SK-N-SH treated with all-trans-retinoic acid at 6 μM for 48 hours (cell line): ENCODE data around the gene USP28.

Experiments
- ATAC-seq: fragments of 200-7000 bp; cut with Tn5 transposase; 3 replicates; pipeline ENCODE4 v1.9.1; 2020; ENCODE audit warnings: mild to moderate bottlenecking, moderate library complexity
- ARNTL ChIP-seq: fragments of 450-650 bp; formaldehyde crosslinking; IDR thresholded peaks from 2 replicates; pipeline ENCODE4 v1.5.0; 2020; ENCODE audit warnings: low read depth, mild to moderate bottlenecking, moderate library complexity, borderline replicate concordance
- BACH2 ChIP-seq: fragments of 250-450 bp; sonication (Bioruptor Pico); IDR thresholded peaks from 2 replicates; pipeline ENCODE4 v1.9.0; 2021; ENCODE audit warnings: mild to moderate bottlenecking, borderline replicate concordance
- CREB5 ChIP-seq: fragments of 250-450 bp; sonication (Bioruptor Pico); IDR thresholded peaks from 2 replicates; pipeline ENCODE4 v1.5.1; 2020; ENCODE audit warnings: low read depth, mild to moderate bottlenecking, moderate library complexity
- CSDC2 ChIP-seq: fragments of 250-450 bp; sonication (Bioruptor Pico); IDR thresholded peaks from 2 replicates; pipeline ENCODE4 v1.5.0; 2020; ENCODE audit warnings: mild to moderate bottlenecking, moderate library complexity
- CSRNP3 ChIP-seq: fragments of 250-450 bp; sonication (Bioruptor Pico); IDR thresholded peaks from 2 replicates; pipeline ENCODE4 v1.5.1; 2021; ENCODE audit warnings: mild to moderate bottlenecking, moderate library complexity
- ESRRG ChIP-seq: fragments of 250-450 bp; sonication (Bioruptor Pico); IDR thresholded peaks from 2 replicates; pipeline ENCODE4 v1.6.1; 2021; ENCODE audit warnings: mild to moderate bottlenecking
- GLIS3 ChIP-seq: fragments of 250-450 bp; sonication (Bioruptor Pico); IDR thresholded peaks from 2 replicates; pipeline ENCODE4 v1.5.0; 2020; ENCODE audit warnings: mild to moderate bottlenecking, moderate library complexity
- ISL1 ChIP-seq: fragments of 250-450 bp; sonication (Bioruptor Pico); IDR thresholded peaks from 2 replicates; pipeline ENCODE4 v2.1.2; 2022; ENCODE audit warnings: mild to moderate bottlenecking, moderate library complexity
- OSR1 ChIP-seq: fragments of 250-450 bp; sonication (Bioruptor Pico); IDR thresholded peaks from 2 replicates; pipeline ENCODE4 v1.8.0; 2022; ENCODE audit warnings: moderate library complexity, mild to moderate bottlenecking, inconsistent platforms
- PATZ1 ChIP-seq: fragments of 250-450 bp; sonication (Bioruptor Pico); IDR thresholded peaks from 2 replicates; pipeline ENCODE4 v1.8.0; 2020; ENCODE audit warnings: mild to moderate bottlenecking, moderate library complexity, borderline replicate concordance
- POU6F1 ChIP-seq: fragments of 250-450 bp; sonication (Bioruptor Pico); IDR thresholded peaks from 2 replicates; pipeline ENCODE4 v1.8.0; 2021; ENCODE audit warnings: low read depth, mild to moderate bottlenecking, moderate library complexity, borderline replicate concordance
- PPARA ChIP-seq: fragments of 250-450 bp; sonication (Bioruptor Pico); IDR thresholded peaks from 2 replicates; pipeline ENCODE4 v1.5.0; 2020; ENCODE audit warnings: mild to moderate bottlenecking, borderline replicate concordance
- RARB ChIP-seq: fragments of 250-450 bp; sonication (Bioruptor Pico); IDR thresholded peaks from 2 replicates; pipeline ENCODE4 v1.8.0; 2021; ENCODE audit warnings: mild to moderate bottlenecking, moderate library complexity
- SNAI2 ChIP-seq: fragments of 250-450 bp; sonication (Bioruptor Pico); IDR thresholded peaks from 2 replicates; pipeline ENCODE4 v1.5.0; 2020; ENCODE audit warnings: mild to moderate bottlenecking, moderate library complexity
- TCF4 ChIP-seq: fragments of 250-450 bp; sonication (Bioruptor Pico); IDR thresholded peaks from 2 replicates; pipeline ENCODE4 v1.8.0; 2021; ENCODE audit warnings: mild to moderate bottlenecking, moderate library complexity, borderline replicate concordance
- TOX ChIP-seq: fragments of 250-450 bp; sonication (Bioruptor Pico); IDR thresholded peaks from 2 replicates; pipeline ENCODE4 v1.8.0; 2021; ENCODE audit warnings: mild to moderate bottlenecking, moderate library complexity, borderline replicate concordance
- TSHZ2 ChIP-seq: fragments of 250-450 bp; sonication (Bioruptor Pico); IDR thresholded peaks from 2 replicates; pipeline ENCODE4 v1.5.0; 2020; ENCODE audit warnings: mild to moderate bottlenecking, moderate library complexity
- ZC3H10 ChIP-seq: fragments of 250-450 bp; sonication (Bioruptor Pico); IDR thresholded peaks from 2 replicates; pipeline ENCODE4 v1.5.1; 2021; ENCODE audit warnings: mild to moderate bottlenecking, moderate library complexity
- ZFP3 ChIP-seq: fragments of 250-450 bp; sonication (Bioruptor Pico); IDR thresholded peaks from 2 replicates; pipeline ENCODE4 v1.5.0; 2020; ENCODE audit warnings: mild to moderate bottlenecking, moderate library complexity
- ZNF565 ChIP-seq: fragments of 450-650 bp; formaldehyde crosslinking; conservative IDR thresholded peaks from 2 replicates; pipeline ENCODE4 v1.5.0; 2020; ENCODE audit warnings: low read depth, mild to moderate bottlenecking, moderate library complexity
- ZNF70 ChIP-seq: fragments of 450-650 bp; formaldehyde crosslinking; IDR thresholded peaks from 2 replicates; pipeline ENCODE4 v1.5.0; 2020; ENCODE audit warnings: mild to moderate bottlenecking, moderate library complexity

Gene USP28

GRCh38 chr11:113841691-113842090 is 33.7 kb downstream of the USP28 start:
- no peak for TF ChIP-seq ZFP3 (CRISPR knock-in tag)
- TF ChIP-seq RARB (CRISPR knock-in tag): no peak
- no peak for TF ChIP-seq CSDC2 (CRISPR knock-in tag)
- TF ChIP-seq ESRRG: no peak
- no peak for TF ChIP-seq OSR1 (CRISPR knock-in tag)
- TF ChIP-seq ARNTL (CRISPR knock-in tag): no peak
- TF ChIP-seq POU6F1: no peak
- no peak for TF ChIP-seq BACH2
- TF ChIP-seq CSRNP3: no peak
- TF ChIP-seq ISL1 (CRISPR knock-in tag): no peak
- no peak for TF ChIP-seq GLIS3 (CRISPR knock-in tag)
- no peak for TF ChIP-seq TOX (CRISPR knock-in tag)
- TF ChIP-seq ZNF565: no peak
- TF ChIP-seq TSHZ2: no peak
- TF ChIP-seq ZC3H10 (CRISPR knock-in tag): no peak
- no peak for TF ChIP-seq ZNF70
- no peak for TF ChIP-seq TCF4
- no peak for TF ChIP-seq PATZ1 (CRISPR knock-in tag)
- TF ChIP-seq SNAI2 (CRISPR knock-in tag): no peak
- no peak for ATAC-seq

GRCh38 chr11:113840932-113841664 is 34.3 kb downstream of the USP28 start:
- ATAC-seq: no peak
- TF ChIP-seq ESRRG: no peak
- TF ChIP-seq TOX (CRISPR knock-in tag): no peak
- no peak for TF ChIP-seq TCF4
- TF ChIP-seq BACH2: no peak
- TF ChIP-seq ZFP3 (CRISPR knock-in tag): no peak
- no peak for TF ChIP-seq PPARA (CRISPR knock-in tag)
- no peak for TF ChIP-seq ZNF70
- no peak for TF ChIP-seq OSR1 (CRISPR knock-in tag)
- TF ChIP-seq ARNTL (CRISPR knock-in tag): no peak
- TF ChIP-seq CSRNP3: no peak
- TF ChIP-seq CREB5 (CRISPR knock-in tag): no peak
- no peak for TF ChIP-seq PATZ1 (CRISPR knock-in tag)
- no peak for TF ChIP-seq CSDC2 (CRISPR knock-in tag)
- TF ChIP-seq ZC3H10 (CRISPR knock-in tag): no peak
- no peak for TF ChIP-seq TSHZ2
- no peak for TF ChIP-seq ZNF565
